HCT116 (cell line): ENCODE data around the gene TAMALIN. TPM values are rescaled to one million over a fixed set of nuclear protein-coding genes. Genes with fewer than 3 reads are reported as not detected.

Experiments used
- ATAC-seq: fragments of 200-7000 bp; cut with Tn5 transposase; 2 replicates; pipeline ENCODE4 v1.9.1; 2020; ENCODE audit warnings: mild to moderate bottlenecking, moderate library complexity
- BruUV-seq: library from RNA; stranded (reverse); fragments of 400-500 nt; replicated peaks from 2 replicates; lab custom pipeline; 2021; lab: Mats Ljungman, UMichigan
- CTCF ChIA-PET: fragments of 300-600 bp; sonication (Branson Sonifier 250); formaldehyde crosslinking; loops from one replicate; lab custom pipeline; 2021; ENCODE audit warnings: antibody characterized with exemption; lab: Charles Lee
- POLR2A ChIA-PET: fragments of 300-600, 350-600 bp; sonication (Branson Sonifier 250); formaldehyde crosslinking; loops from one replicate; lab custom pipeline; 2021; ENCODE audit warnings: antibody characterized with exemption; lab: Charles Lee
- RAD21 ChIA-PET, 2 experiments: fragments of 300-600 bp; sonication (Branson Sonifier 250); formaldehyde crosslinking; loops; one replicate each; lab custom pipeline; 2023; ENCODE audit warnings: low total read pairs in 2 of 2; ENCODE audit not compliant: uncharacterized antibody in 2 of 2, unreplicated experiment in 2 of 2, low non-redundant PET in 1 of 2; lab: Charles Lee
- DNase-seq: peaks from one replicate; pipeline ENCODE4 v3.0.0-alpha.2; 2010; ENCODE audit warnings: low read depth, low spot score
- H2AFZ ChIP-seq: fragments of 200-600 bp; shearing (Covaris generic), sonication (generic); 2 replicates; pipeline ENCODE4 v1.6.1; 2017; ENCODE audit warnings: low read depth, mixed run types, mixed read lengths, antibody characterized with exemption, low read length; ENCODE audit not compliant: poor library complexity, severe bottlenecking
- H3K27ac ChIP-seq: 2 replicates; pipeline ENCODE4 v1.5.1; 2012; ENCODE audit warnings: low read depth, low read length
- H3K27me3 ChIP-seq: fragments of 200-600 bp; sonication (generic); 2 replicates; pipeline ENCODE4 v1.6.1; 2016; ENCODE audit warnings: mixed run types, low read length, mixed read lengths; ENCODE audit not compliant: insufficient read depth
- H3K36me3 ChIP-seq, 2 experiments: fragments of 200-500 bp in 1 of 2; fragments of 200-600 bp in 1 of 2; sonication (Bioruptor generic) in 1 of 2; sonication (generic) in 1 of 2; 2 replicates each; pipeline versions ENCODE4 v1.5.1 to v1.6.1; 2014 to 2016; ENCODE audit warnings: low read length in 2 of 2, inconsistent platforms in 1 of 2, mixed read lengths in 1 of 2, mixed run types in 1 of 2; ENCODE audit not compliant: insufficient read depth in 2 of 2, control insufficient read depth in 1 of 2
- H3K4me1 ChIP-seq, 2 experiments: fragments of 200-600 bp in 1 of 2; sonication (generic) in 1 of 2; 2 replicates each; pipeline versions ENCODE4 v1.5.1 to v1.6.1; 2012 to 2017; ENCODE audit warnings: low read length in 2 of 2, inconsistent platforms in 1 of 2, mild to moderate bottlenecking in 1 of 2, mixed read lengths in 1 of 2, mixed run types in 1 of 2, moderate library complexity in 1 of 2; ENCODE audit not compliant: insufficient read depth in 2 of 2, control insufficient read depth in 1 of 2
- H3K4me2 ChIP-seq: fragments of 200-600 bp; sonication (generic); 2 replicates; pipeline ENCODE4 v1.6.1; 2017; ENCODE audit warnings: mixed run types, low read length, mixed read lengths
- H3K4me3 ChIP-seq, 2 experiments: fragments of 200-600 bp in 1 of 2; sonication (generic) in 1 of 2; replicated peaks in 1 of 2; 2 replicates each; pipeline ENCODE4 v1.5.1; 2011 to 2016; ENCODE audit warnings: low read length in 2 of 2, control low read depth in 1 of 2, low read depth in 1 of 2, mild to moderate bottlenecking in 1 of 2, mixed read lengths in 1 of 2, mixed run types in 1 of 2
- H3K79me2 ChIP-seq: fragments of 200-600 bp; sonication (generic); 2 replicates; pipeline ENCODE4 v1.6.1; 2017; ENCODE audit warnings: mild to moderate bottlenecking, mixed run types, low read length, moderate library complexity, mixed read lengths; ENCODE audit not compliant: insufficient read depth
- H3K9ac ChIP-seq: fragments of 200-600 bp; sonication (generic); 2 replicates; pipeline ENCODE4 v1.6.1; 2016; ENCODE audit warnings: low read length, mixed read lengths
- H3K9me2 ChIP-seq: fragments of 200-600 bp; sonication (generic), shearing (Covaris generic); 2 replicates; pipeline ENCODE4 v1.6.1; 2017; ENCODE audit warnings: mixed run types, mild to moderate bottlenecking, moderate library complexity; ENCODE audit not compliant: insufficient read depth
- H3K9me3 ChIP-seq, 2 experiments: fragments of 200-500 bp in 1 of 2; fragments of 200-600 bp in 1 of 2; sonication (Bioruptor generic) in 1 of 2; sonication (generic) in 1 of 2; 2 replicates each; pipeline ENCODE4 v1.6.1; 2014 to 2017; ENCODE audit warnings: low read length in 2 of 2, mixed read lengths in 2 of 2, inconsistent platforms in 1 of 2, low read depth in 1 of 2, mild to moderate bottlenecking in 1 of 2, mixed run types in 1 of 2, moderate library complexity in 1 of 2; ENCODE audit not compliant: control insufficient read depth in 1 of 2, insufficient read depth in 1 of 2
- H4K20me1 ChIP-seq: fragments of 200-600 bp; sonication (generic), shearing (Covaris generic); 2 replicates; pipeline ENCODE4 v1.6.1; 2017; ENCODE audit warnings: mixed run types, mild to moderate bottlenecking, moderate library complexity; ENCODE audit not compliant: insufficient read depth
- ATF3 ChIP-seq: IDR thresholded peaks from 2 replicates; pipeline ENCODE4 v1.6.1; 2012
- CEBPB ChIP-seq: IDR thresholded peaks from 2 replicates; pipeline ENCODE4 v1.6.1; 2012; ENCODE audit warnings: low read depth
- CTCF ChIP-seq, 3 experiments: fragments of 200-600 bp in 1 of 3; sonication (generic) in 1 of 3; IDR thresholded peaks in 2 of 3; conservative IDR thresholded peaks in 1 of 3; 2 replicates each; pipeline ENCODE4 v1.5.1; 2012 to 2017; ENCODE audit warnings: low read depth in 2 of 3, low read length in 2 of 3, antibody characterized with exemption in 1 of 3, borderline replicate concordance in 1 of 3, control low read depth in 1 of 3, mild to moderate bottlenecking in 1 of 3, mixed read lengths in 1 of 3, mixed run types in 1 of 3, moderate library complexity in 1 of 3; ENCODE audit not compliant: insufficient read depth in 1 of 3
- ELF1 ChIP-seq: IDR thresholded peaks from 2 replicates; pipeline ENCODE4 v1.6.1; 2012; ENCODE audit warnings: low read depth, borderline replicate concordance
- EZH2 ChIP-seq: fragments of 200-600 bp; sonication (generic); IDR thresholded peaks from 2 replicates; pipeline ENCODE4 v1.6.1; 2017; ENCODE audit warnings: antibody characterized with exemption, mixed run types
- EZH2phosphoT487 ChIP-seq: fragments of 200-600 bp; IDR thresholded peaks from 2 replicates; pipeline ENCODE4 v1.6.1; 2018; ENCODE audit warnings: antibody characterized with exemption, borderline replicate concordance
- FOSL1 ChIP-seq: IDR thresholded peaks from 2 replicates; pipeline ENCODE4 v1.6.1; 2012; ENCODE audit warnings: low read depth
- JUND ChIP-seq: IDR thresholded peaks from 2 replicates; pipeline ENCODE4 v1.6.1; 2012
- POLR2A ChIP-seq: IDR thresholded peaks from 2 replicates; pipeline ENCODE4 v1.7.0; 2011; ENCODE audit warnings: borderline replicate concordance; ENCODE audit not compliant: insufficient read depth, insufficient read length; ENCODE audit errors: extremely low read depth
- POLR2AphosphoS5 ChIP-seq: IDR thresholded peaks from 2 replicates; pipeline ENCODE4 v1.6.1; 2011; ENCODE audit warnings: mild to moderate bottlenecking, low read depth, low read length, moderate library complexity
- RAD21 ChIP-seq: IDR thresholded peaks from 2 replicates; pipeline ENCODE4 v1.6.1; 2012; ENCODE audit warnings: low read depth, mild to moderate bottlenecking
- REST ChIP-seq: IDR thresholded peaks from 2 replicates; pipeline ENCODE4 v1.6.1; 2012; ENCODE audit warnings: low read depth
- SP1 ChIP-seq: IDR thresholded peaks from 2 replicates; pipeline ENCODE4 v1.6.1; 2012; ENCODE audit warnings: low read depth
- YY1 ChIP-seq: IDR thresholded peaks from 2 replicates; pipeline ENCODE4 v1.6.1; 2011; ENCODE audit warnings: low read length, low read depth, moderate library complexity, mild to moderate bottlenecking; ENCODE audit not compliant: insufficient replicate concordance; ENCODE audit errors: extremely low read depth
- ZFX ChIP-seq: fragments of 450-650 bp; IDR thresholded peaks from 2 replicates; pipeline ENCODE4 v1.6.1; 2017
- ZNF274 ChIP-seq: fragments of 200-500 bp; sonication (Bioruptor generic); IDR thresholded peaks from 2 replicates; pipeline ENCODE4 v1.6.1; 2014; ENCODE audit warnings: mild to moderate bottlenecking, low read depth, low read length, inconsistent platforms
- intact Hi-C: fragments of 100-400 bp; cut with micrococcal nuclease; formaldehyde crosslinking; loops from 2 replicates; pipeline ENCODE4 v1.10.0; 2022
- total RNA-seq: library from RNA; stranded (reverse); gene quantifications from one replicate; pipeline ENCODE4 v1.2.1, GENCODE V29; 2021; ENCODE audit not compliant: unreplicated experiment

Gene TAMALIN
- total RNA-seq, 1 experiment from 2014 or later = 1.1 TPM

- no peak for TF ChIP-seq JUND
- no peak for TF ChIP-seq SP1
- TF ChIP-seq CTCF (IDR thresholded peaks at IDR 0.05 in 2 of 3, conservative IDR thresholded peaks at IDR 0.05 in 1 of 3; ENCODE audit: borderline replicate concordance in 1 of 3, insufficient read depth in 1 of 3, low read depth in 2 of 3, low read length in 2 of 3) = no peak; a peak in 1 of 6 replicates
- TF ChIP-seq CEBPB = no peak
- no peak for TF ChIP-seq EZH2
- no peak for TF ChIP-seq EZH2phosphoT487
- TF ChIP-seq POLR2A = no peak
- no peak for TF ChIP-seq REST
- no peak for TF ChIP-seq ATF3
- TF ChIP-seq YY1 = no peak
- TF ChIP-seq ELF1 = no peak
- TF ChIP-seq RAD21 = no peak
- no peak for TF ChIP-seq ZNF274
- no peak for TF ChIP-seq POLR2AphosphoS5
- TF ChIP-seq FOSL1 = no peak
- no peak for TF ChIP-seq ZFX
- BruUV-seq = TSS peak; percentile 92
- ChIA-PET POLR2A (interaction anchor here (0.6 to 3.4 kb wide), 8 partner anchors 9 to 1343 kb away, joined by 3 to 18 read pairs (median 6); partner anchors contain the start of genes ATG101, EIF4B and NR4A1), RAD21 (interaction anchor here (0.6 to 3.0 kb wide), 10 partner anchors 20 to 97 kb away, joined by 3 to 21 read pairs (median 5); partner anchors contain the start of gene ATG101 (in 1 of the 2)), CTCF (interaction anchor here (0.8 to 8.6 kb wide), 29 partner anchors 8 to 603 kb away, joined by 3 to 174 read pairs (median 10); partner anchors contain the start of genes ATG101, NR4A1, SMIM41 and TAMALIN)
- DNase-seq = no peak
- ATAC-seq = no peak
- H3K9me2 ChIP-seq = no peaks in the 10 kb centered on the region
- no peak overlapping the region for H2AFZ ChIP-seq
- no peaks in the 10 kb centered on the region for H3K36me3 ChIP-seq
- H3K9me3 ChIP-seq = no peaks in the 10 kb centered on the region
- peak overlapping the region; percentile 77 for H3K27ac ChIP-seq
- intact Hi-C loops = loop anchor here (1.0 to 5.0 kb wide), 2 partner anchors 20 to 132 kb away; no protein-coding TSS in a partner anchor
- peak overlapping the region; percentile 47 to 62 for H3K4me3 ChIP-seq
- H3K4me1 ChIP-seq = peaks cover 24 to 60% of the 10 kb centered on the region in 2 experiments
- H3K27me3 ChIP-seq = no peaks in the 10 kb centered on the region
- peak overlapping the region; percentile 64 for H3K9ac ChIP-seq
- H3K4me2 ChIP-seq = peak overlapping the region; percentile 86
- H4K20me1 ChIP-seq = no peaks in the 10 kb centered on the region
- no peaks in the 10 kb centered on the region for H3K79me2 ChIP-seq
Measured at GRCh38 chr12:52023976-52024688, 17.4 kb downstream of the TAMALIN start.
